ENCODE data around the gene CYP8B1. TPM values are rescaled to one million over a fixed set of nuclear protein-coding genes. Genes with fewer than 3 reads are reported as not detected.

The CYP8B1 gene
- total RNA-seq, 1 experiment from 2014 or later = not detected

DNA sequence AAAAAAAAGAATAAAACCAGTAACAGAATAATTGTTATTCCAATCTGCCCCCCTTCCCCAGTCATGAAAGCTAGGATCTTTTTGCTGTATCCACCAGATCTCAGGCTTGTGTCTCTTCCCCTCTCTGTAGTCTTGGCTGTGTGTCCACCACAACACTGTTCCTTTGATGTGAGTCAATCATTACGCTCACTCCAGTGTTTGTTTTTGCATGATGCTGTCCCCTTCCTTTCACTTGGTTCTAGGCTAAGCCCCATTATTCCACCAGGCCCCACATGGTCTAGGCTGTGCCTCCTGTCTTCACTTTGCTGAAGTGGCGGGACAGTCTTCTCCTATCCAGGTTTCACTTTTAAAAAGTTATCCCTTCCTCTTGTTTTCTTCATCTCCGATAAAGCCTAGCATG is 52.9 kb downstream of the CYP8B1 start:
- ChIA-PET CTCF (interaction anchor here (0.6 to 2.5 kb wide), 5 partner anchors 8 to 919 kb away, joined by 3 to 10 read pairs (median 3); no protein-coding TSS in a partner anchor), POLR2A (interaction anchor here (1.0 to 7.8 kb wide), 6 partner anchors 17 to 242 kb away, joined by 3 to 104 read pairs (median 4); partner anchors contain the start of genes ACKR2, HIGD1A and SEC22C)
- TF ChIP-seq, protein P1, sequence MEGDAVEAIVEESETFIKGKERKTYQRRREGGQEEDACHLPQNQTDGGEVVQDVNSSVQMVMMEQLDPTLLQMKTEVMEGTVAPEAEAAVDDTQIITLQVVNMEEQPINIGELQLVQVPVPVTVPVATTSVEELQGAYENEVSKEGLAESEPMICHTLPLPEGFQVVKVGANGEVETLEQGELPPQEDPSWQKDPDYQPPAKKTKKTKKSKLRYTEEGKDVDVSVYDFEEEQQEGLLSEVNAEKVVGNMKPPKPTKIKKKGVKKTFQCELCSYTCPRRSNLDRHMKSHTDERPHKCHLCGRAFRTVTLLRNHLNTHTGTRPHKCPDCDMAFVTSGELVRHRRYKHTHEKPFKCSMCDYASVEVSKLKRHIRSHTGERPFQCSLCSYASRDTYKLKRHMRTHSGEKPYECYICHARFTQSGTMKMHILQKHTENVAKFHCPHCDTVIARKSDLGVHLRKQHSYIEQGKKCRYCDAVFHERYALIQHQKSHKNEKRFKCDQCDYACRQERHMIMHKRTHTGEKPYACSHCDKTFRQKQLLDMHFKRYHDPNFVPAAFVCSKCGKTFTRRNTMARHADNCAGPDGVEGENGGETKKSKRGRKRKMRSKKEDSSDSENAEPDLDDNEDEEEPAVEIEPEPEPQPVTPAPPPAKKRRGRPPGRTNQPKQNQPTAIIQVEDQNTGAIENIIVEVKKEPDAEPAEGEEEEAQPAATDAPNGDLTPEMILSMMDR (IDR thresholded peaks at IDR 0.05; ENCODE audit: unreplicated experiment) = no peak
- intact Hi-C loops (cut with micrococcal nuclease) = no loop called here
- no TSS peak for BruUV-seq (replicated peaks)
- no peaks in the 10 kb centered on the region for H3K36me3 Mint-ChIP-seq (ENCODE audit: insufficient read depth, unreplicated experiment)
- no peak overlapping the region for H3K4me3 Mint-ChIP-seq (ENCODE audit: unreplicated experiment)
- H3K27me3 Mint-ChIP-seq (ENCODE audit: insufficient read depth, unreplicated experiment) = no peaks in the 10 kb centered on the region
- H3K27ac Mint-ChIP-seq (ENCODE audit: low read depth, unreplicated experiment) = peak overlapping the region; percentile 98
- DNase-seq (ENCODE audit: unreplicated experiment) = peak; percentile 51
- H3K4me1 Mint-ChIP-seq (ENCODE audit: insufficient read depth, unreplicated experiment) = peaks cover 54% of the 10 kb centered on the region
- no peaks in the 10 kb centered on the region for H3K9me3 Mint-ChIP-seq (ENCODE audit: unreplicated experiment)

Other genes with a start within 250 kb of the CYP8B1 start
- 10.9 and 12.4 TPM in 2 replicates for gene ZBTB47, start 222.2 kb downstream of the CYP8B1 start, total RNA-seq (2022)
- not detected in 2 replicates for gene KLHL40, start 190.3 kb downstream of the CYP8B1 start, total RNA-seq (2022)
- not detected in 2 replicates for gene HHATL, start 173.1 kb downstream of the CYP8B1 start, total RNA-seq (2022)
- 1.1 and 1.3 TPM in 2 replicates for gene CCDC13, start 102.6 kb downstream of the CYP8B1 start, total RNA-seq (2022)
- gene HIGD1A, start 71.4 kb downstream of the CYP8B1 start, total RNA-seq (2022) = 140 and 161 TPM in 2 replicates
- 0.42 and 0.61 TPM in 2 replicates for gene ACKR2, start 66.4 kb downstream of the CYP8B1 start, total RNA-seq (2022)
- gene ZNF662, start 30.3 kb upstream of the CYP8B1 start, total RNA-seq (2022) = not detected in 2 replicates
- gene GASK1A, start 103.4 kb upstream of the CYP8B1 start, total RNA-seq (2022) = not detected in 2 replicates
- 6.2 and 7.3 TPM in 2 replicates for gene POMGNT2, start 230.2 kb upstream of the CYP8B1 start, total RNA-seq (2022)

Measured in MCF 10A (cell line).